K562 (cell line): ENCODE measurements around the gene HHATL. TPM values are rescaled to one million over a fixed set of nuclear protein-coding genes. Genes with fewer than 3 reads are reported as not detected.

Experiments
- ATAC-seq: fragments of 200-7000 bp; cut with Tn5 transposase; 3 replicates; pipeline ENCODE4 v1.9.1; 2020; ENCODE audit warnings: moderate library complexity
- BruUV-seq: library from RNA; stranded (reverse); fragments of 400-500 nt; replicated peaks from 2 replicates; lab custom pipeline; 2021; lab: Mats Ljungman, UMichigan
- CTCF ChIA-PET: fragments of 300-600 bp; formaldehyde crosslinking; extraction: SDS; loops from one replicate; lab custom pipeline; 2021; ENCODE audit warnings: low intra/inter-chr PET ratio; lab: Yijun Ruan, JAX
- POLR2A ChIA-PET: fragments of 300-600, 350-650 bp; sonication (Branson Sonifier 250); formaldehyde crosslinking; extraction: SDS; loops from one replicate; lab custom pipeline; 2021; ENCODE audit warnings: antibody characterized with exemption, inconsistent platforms; lab: Yijun Ruan, JAX
- DNase-seq, 4 experiments: peaks; one replicate each; pipeline versions ENCODE4 v3.0.0 to v3.0.0-alpha.2; 2011 to 2018; ENCODE audit warnings: low spot score in 3 of 4, mixed read lengths in 3 of 4; ENCODE audit errors: extremely low read depth in 1 of 4
- FAIRE-seq: peaks from 2 replicates; lab custom pipeline; 2011; peaks lifted over from hg19 to GRCh38; lab: Jason Lieb, UNC
- H2AFZ ChIP-seq: 2 replicates; pipeline ENCODE4 v1.6.0; 2011; ENCODE audit warnings: low read depth, low read length, control low read depth, inconsistent platforms
- H3K27ac ChIP-seq: fragments of 200-600 bp; 3 replicates; pipeline ENCODE4 v1.8.0; 2011; ENCODE audit warnings: low read depth, mild to moderate bottlenecking, control low read depth, inconsistent platforms, low read length, moderate library complexity, mixed read lengths; ENCODE audit errors: extremely low read depth
- H3K27me3 ChIP-seq, 2 experiments: fragments of 300-600 bp in 1 of 2; 2 replicates in 1 of 2; 3 replicates in 1 of 2; pipeline versions ENCODE4 v1.6.0 to v1.8.0; 2011; ENCODE audit warnings: inconsistent platforms in 2 of 2, low read length in 2 of 2, mild to moderate bottlenecking in 1 of 2, mixed read lengths in 1 of 2, moderate library complexity in 1 of 2; ENCODE audit not compliant: control insufficient read depth in 2 of 2, insufficient read depth in 2 of 2
- H3K36me3 ChIP-seq: fragments of 300-600 bp; 3 replicates; pipeline ENCODE4 v1.8.0; 2011; ENCODE audit warnings: mild to moderate bottlenecking, low read length, inconsistent platforms; ENCODE audit not compliant: control insufficient read depth, insufficient read depth
- H3K4me1 ChIP-seq, 2 experiments: fragments of 200-600 bp in 1 of 2; replicated peaks in 1 of 2; 2 replicates in 1 of 2; 3 replicates in 1 of 2; pipeline versions ENCODE4 v1.5.1 to v1.8.0; 2011; ENCODE audit warnings: inconsistent platforms in 2 of 2, low read length in 2 of 2, mild to moderate bottlenecking in 1 of 2, mixed read lengths in 1 of 2, moderate library complexity in 1 of 2; ENCODE audit not compliant: control insufficient read depth in 2 of 2, insufficient read depth in 2 of 2
- H3K4me2 ChIP-seq: 2 replicates; pipeline ENCODE4 v1.6.1; 2011; ENCODE audit warnings: low read length, control low read depth, inconsistent platforms, mixed read lengths; ENCODE audit not compliant: insufficient read depth
- H3K4me3 ChIP-seq: fragments of 200-600 bp; sonication (generic), shearing (Covaris generic); 2 replicates; pipeline ENCODE4 v1.5.1; 2016; ENCODE audit warnings: control low read depth, inconsistent platforms
- H3K79me2 ChIP-seq: fragments of 200-600 bp; 3 replicates; pipeline ENCODE4 v1.8.0; 2011; ENCODE audit warnings: low read length, inconsistent platforms; ENCODE audit not compliant: control insufficient read depth, insufficient read depth
- H3K9ac ChIP-seq, 2 experiments: 2 replicates each; pipeline versions ENCODE4 v1.6.0 to v1.6.1; 2011; ENCODE audit warnings: low read depth in 2 of 2, low read length in 2 of 2, control low read depth in 1 of 2, inconsistent platforms in 1 of 2, mild to moderate bottlenecking in 1 of 2, mixed read lengths in 1 of 2; ENCODE audit not compliant: insufficient read depth in 1 of 2
- H3K9me1 ChIP-seq: one replicate; pipeline ENCODE4 v1.6.0; 2011; ENCODE audit warnings: inconsistent platforms, mild to moderate bottlenecking, low read length, moderate library complexity; ENCODE audit not compliant: control insufficient read depth, insufficient read depth
- H3K9me3 ChIP-seq: replicated peaks from 2 replicates; pipeline ENCODE4 v1.5.1; 2011; ENCODE audit warnings: low read depth, low read length, inconsistent platforms; ENCODE audit not compliant: control insufficient read depth, insufficient read depth
- H4K20me1 ChIP-seq: replicated peaks from 2 replicates; pipeline ENCODE4 v1.6.1; 2011; ENCODE audit warnings: low read length, inconsistent platforms, mixed read lengths; ENCODE audit not compliant: control insufficient read depth, insufficient read depth
- IRF2 ChIP-seq: sonication (generic); formaldehyde crosslinking; IDR thresholded peaks from 2 replicates; pipeline ENCODE4 v1.8.1; 2022; ENCODE audit warnings: mild to moderate bottlenecking, missing genetic modification reagents
- MYBL2 ChIP-seq, 2 experiments: fragments of 450-650 bp in 1 of 2; sonication (generic) in 1 of 2; formaldehyde crosslinking in 1 of 2; IDR thresholded peaks; 2 replicates each; pipeline versions ENCODE4 v1.6.1 to v1.8.1; 2017 to 2022; ENCODE audit warnings: borderline replicate concordance in 1 of 2, inconsistent platforms in 1 of 2, low read depth in 1 of 2, mild to moderate bottlenecking in 1 of 2, missing genetic modification reagents in 1 of 2, moderate library complexity in 1 of 2
- PHF21A ChIP-seq: fragments of 450-650 bp; IDR thresholded peaks from 2 replicates; pipeline ENCODE4 v1.6.1; 2017; ENCODE audit warnings: low read depth, borderline replicate concordance
- POLR2B ChIP-seq: fragments of 450-650 bp; IDR thresholded peaks from 2 replicates; pipeline ENCODE4 v1.6.1; 2018; ENCODE audit warnings: low read depth; ENCODE audit not compliant: partially characterized antibody
- POLR3A ChIP-seq: IDR thresholded peaks from 2 replicates; pipeline ENCODE4 v1.6.1; 2011; ENCODE audit warnings: borderline replicate concordance, mild to moderate bottlenecking, moderate library complexity; ENCODE audit not compliant: insufficient read length, insufficient read depth; ENCODE audit errors: extremely low read depth
- SP1 ChIP-seq: sonication (generic); formaldehyde crosslinking; IDR thresholded peaks from 2 replicates; pipeline ENCODE4 v1.8.1; 2022; ENCODE audit warnings: mild to moderate bottlenecking, missing genetic modification reagents
- STAT5A ChIP-seq: IDR thresholded peaks from 2 replicates; pipeline ENCODE4 v1.6.1; 2012; ENCODE audit warnings: low read length, inconsistent platforms, borderline replicate concordance
- TAF7 ChIP-seq: fragments of 450-650 bp; IDR thresholded peaks from 2 replicates; pipeline ENCODE4 v1.6.1; 2016; ENCODE audit warnings: missing genetic modification characterization, missing compliant biosample characterization
- TFAM ChIP-seq: fragments of 250-450 bp; sonication (Bioruptor Pico); conservative IDR thresholded peaks from 2 replicates; pipeline ENCODE4 v1.5.0; 2021; ENCODE audit warnings: mild to moderate bottlenecking, moderate library complexity
- YY1 ChIP-seq, 3 experiments: IDR thresholded peaks; 2 replicates each; pipeline ENCODE4 v1.6.1; 2011; ENCODE audit warnings: low read length in 2 of 3, mild to moderate bottlenecking in 2 of 3, moderate library complexity in 2 of 3, borderline replicate concordance in 1 of 3, control low read depth in 1 of 3, low read depth in 1 of 3; ENCODE audit not compliant: insufficient read depth in 3 of 3, insufficient replicate concordance in 2 of 3, control insufficient read depth in 1 of 3, insufficient read length in 1 of 3; ENCODE audit errors: extremely low read depth in 1 of 3
- ZBTB34 ChIP-seq: fragments of 250-450 bp; sonication (Bioruptor Pico); IDR thresholded peaks from 2 replicates; pipeline ENCODE4 v1.8.0; 2021; ENCODE audit warnings: mild to moderate bottlenecking, moderate library complexity
- ZNF316 ChIP-seq: fragments of 450-650 bp; IDR thresholded peaks from 2 replicates; pipeline ENCODE4 v1.6.1; 2016
- ZNF384 ChIP-seq: IDR thresholded peaks from 2 replicates; pipeline ENCODE4 v1.6.1; 2012; ENCODE audit warnings: low read depth, low read length, improper control_type of control experiment
- ZNF79 ChIP-seq: fragments of 250-450 bp; sonication (Bioruptor Pico); IDR thresholded peaks from 2 replicates; pipeline ENCODE4 v1.4.0; 2020; ENCODE audit warnings: low read depth, mild to moderate bottlenecking, moderate library complexity
- WGBS: fragments of 100-300 bp; shearing (Covaris generic); methylation state at CpG from one replicate; pipeline ENCODE4 v1.1.6; 2016; ENCODE audit warnings: low coverage, mixed read lengths; ENCODE audit not compliant: insufficient coverage; ENCODE audit errors: missing lambda C conversion rate; 5-methylcytosine and 5-hydroxymethylcytosine counted together
- in situ Hi-C: fragments of 300-500 bp; cut with MboI; formaldehyde crosslinking; loops from 4 replicates; pipeline ENCODE4 v1.15.0; 2018; ENCODE audit warnings: inconsistent platforms, mixed read lengths
- intact Hi-C: fragments of 100-400 bp; cut with micrococcal nuclease; formaldehyde crosslinking; loops from 2 replicates; pipeline ENCODE4 v1.14.2; 2022
- polyA plus RNA-seq, 8 experiments: library from polyadenylated mRNA; depleted of rRNA in 4 of 8; stranded (reverse) in 5 of 8; unstranded in 3 of 8; fragments of >200 nt; fragmentation: Nextera tagmentation in 2 of 8; fragmentation: Illumina TruSeq in 1 of 8; extraction: Ambion mirVana in 2 of 8; extraction: Trizol in 1 of 8; gene quantifications; 2 replicates each; pipeline versions ENCODE4 v1.2.1 to v1.2.3, GENCODE V29; 2011 to 2014; ENCODE audit warnings: inconsistent platforms in 1 of 8, missing spikeins in 1 of 8
- total RNA-seq, 7 experiments: library from RNA; depleted of rRNA in 6 of 7; stranded (reverse); fragments of >200 nt in 6 of 7; fragmentation: Illumina TruSeq in 2 of 7; extraction: Trizol in 2 of 7; gene quantifications; 2 replicates each; pipeline versions ENCODE4 v1.2.1 to v1.2.3, GENCODE V29; 2011 to 2021; ENCODE audit warnings: low replicate concordance in 1 of 7
- TF ChIP-seq, protein P1 (sequence below): fragments of 450-650 bp; IDR thresholded peaks from 2 replicates; pipeline ENCODE4 v1.6.1; 2018; ENCODE audit not compliant: partially characterized antibody

The HHATL gene
- total and polyA plus RNA-seq, 9 of the 15 experiments (the other 6 are each of a cell fraction or from before 2014, with no cell fraction given): not detected

DNA sequence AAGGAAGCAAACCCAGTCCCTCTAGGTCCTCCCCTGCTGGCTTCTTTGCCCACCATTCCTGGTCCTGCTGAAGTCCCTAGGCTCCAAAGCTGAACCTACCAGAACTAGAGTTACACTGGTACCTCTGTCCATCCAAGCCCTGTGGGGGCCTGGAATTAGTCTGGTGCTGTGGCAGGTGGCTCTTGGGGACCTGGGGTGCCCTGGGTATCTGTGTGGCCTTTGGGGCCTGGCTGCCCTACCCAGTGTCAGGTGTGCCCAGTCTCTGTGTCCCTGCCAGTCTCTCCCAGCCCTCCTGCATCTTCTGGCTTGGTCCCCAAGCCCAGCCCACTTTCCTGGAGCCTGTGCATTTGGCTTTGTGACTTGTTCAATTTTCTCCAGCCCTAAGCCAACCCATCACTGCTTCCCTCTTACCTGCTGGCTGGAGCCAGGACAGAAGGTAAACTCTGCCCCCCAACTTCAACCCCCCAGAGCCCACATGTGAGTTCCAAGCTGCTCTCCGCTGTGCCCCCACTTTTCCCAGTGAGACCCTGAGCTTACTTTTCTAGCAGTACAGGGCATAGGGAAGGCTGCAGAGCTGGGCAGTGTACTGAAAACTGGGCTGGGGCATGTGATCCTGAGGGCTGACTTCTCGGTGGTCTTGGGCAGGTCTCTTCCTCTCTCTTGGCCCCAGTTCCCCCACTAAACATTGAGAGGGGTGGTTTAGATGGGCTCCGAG lies 28.3 kb upstream of the HHATL start:
- H3K9ac ChIP-seq: no peak overlapping the region
- no peaks in the 10 kb centered on the region for H4K20me1 ChIP-seq
- H3K36me3 ChIP-seq: no peaks in the 10 kb centered on the region
- ChIA-PET CTCF (no interaction called here), POLR2A (interaction anchor here (0.7 to 1.3 kb wide), 2 partner anchors 11 to 43 kb away, joined by 3 to 5 read pairs; no protein-coding TSS in a partner anchor)
- H2AFZ ChIP-seq: no peak overlapping the region
- H3K79me2 ChIP-seq: no peaks in the 10 kb centered on the region
- ATAC-seq (no peak), FAIRE-seq (no peak), DNase-seq (no peak)
- H3K9me3 ChIP-seq: 0 out of 2 replicates have a peak, but pooled peaks cover 2% of the 10 kb centered on the region
- intact Hi-C loops: no loop called here
- no peaks in the 10 kb centered on the region for H3K9me1 ChIP-seq
- peaks cover 21 to 28% of the 10 kb centered on the region in 2 experiments; a peak in 4 of 5 replicates for H3K27me3 ChIP-seq
- in situ Hi-C loops: no loop called here
- WGBS: 7% methylated on average over 3 of the region's 3 CpGs
- no TSS peak for BruUV-seq
- H3K27ac ChIP-seq: no peak overlapping the region
- no peak overlapping the region for H3K4me3 ChIP-seq
- H3K4me1 ChIP-seq: no peaks in the 10 kb centered on the region
- no peak overlapping the region for H3K4me2 ChIP-seq
- TF ChIP-seq, protein P1, sequence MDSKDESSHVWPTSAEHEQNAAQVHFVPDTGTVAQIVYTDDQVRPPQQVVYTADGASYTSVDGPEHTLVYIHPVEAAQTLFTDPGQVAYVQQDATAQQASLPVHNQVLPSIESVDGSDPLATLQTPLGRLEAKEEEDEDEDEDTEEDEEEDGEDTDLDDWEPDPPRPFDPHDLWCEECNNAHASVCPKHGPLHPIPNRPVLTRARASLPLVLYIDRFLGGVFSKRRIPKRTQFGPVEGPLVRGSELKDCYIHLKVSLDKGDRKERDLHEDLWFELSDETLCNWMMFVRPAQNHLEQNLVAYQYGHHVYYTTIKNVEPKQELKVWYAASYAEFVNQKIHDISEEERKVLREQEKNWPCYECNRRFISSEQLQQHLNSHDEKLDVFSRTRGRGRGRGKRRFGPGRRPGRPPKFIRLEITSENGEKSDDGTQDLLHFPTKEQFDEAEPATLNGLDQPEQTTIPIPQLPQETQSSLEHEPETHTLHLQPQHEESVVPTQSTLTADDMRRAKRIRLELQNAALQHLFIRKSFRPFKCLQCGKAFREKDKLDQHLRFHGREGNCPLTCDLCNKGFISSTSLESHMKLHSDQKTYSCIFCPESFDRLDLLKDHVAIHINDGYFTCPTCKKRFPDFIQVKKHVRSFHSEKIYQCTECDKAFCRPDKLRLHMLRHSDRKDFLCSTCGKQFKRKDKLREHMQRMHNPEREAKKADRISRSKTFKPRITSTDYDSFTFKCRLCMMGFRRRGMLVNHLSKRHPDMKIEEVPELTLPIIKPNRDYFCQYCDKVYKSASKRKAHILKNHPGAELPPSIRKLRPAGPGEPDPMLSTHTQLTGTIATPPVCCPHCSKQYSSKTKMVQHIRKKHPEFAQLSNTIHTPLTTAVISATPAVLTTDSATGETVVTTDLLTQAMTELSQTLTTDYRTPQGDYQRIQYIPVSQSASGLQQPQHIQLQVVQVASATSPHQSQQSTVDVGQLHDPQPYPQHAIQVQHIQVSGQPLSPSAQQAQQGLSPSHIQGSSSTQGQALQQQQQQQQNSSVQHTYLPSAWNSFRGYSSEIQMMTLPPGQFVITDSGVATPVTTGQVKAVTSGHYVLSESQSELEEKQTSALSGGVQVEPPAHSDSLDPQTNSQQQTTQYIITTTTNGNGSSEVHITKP: no peak
- no peak for TF ChIP-seq POLR3A
- TF ChIP-seq STAT5A: no peak
- no peak for TF ChIP-seq ZNF384
- no peak for TF ChIP-seq ZBTB34 (CRISPR knock-in tag)
- no peak for TF ChIP-seq SP1 (CRISPR knock-in tag)
- TF ChIP-seq IRF2: no peak
- no peak for TF ChIP-seq TFAM (CRISPR knock-in tag)
- TF ChIP-seq TAF7 (tag): no peak
- TF ChIP-seq ZNF79 (CRISPR knock-in tag): no peak
- TF ChIP-seq MYBL2 (IDR thresholded peaks at IDR 0.05; ENCODE audit: low read depth): no peak
- TF ChIP-seq MYBL2 (CRISPR knock-in tag; IDR thresholded peaks at IDR 0.05; ENCODE audit: borderline replicate concordance): no peak
- TF ChIP-seq POLR2B: no peak
- TF ChIP-seq ZNF316: no peak
- TF ChIP-seq PHF21A: no peak
- no peak for TF ChIP-seq YY1 (IDR thresholded peaks at IDR 0.05; ENCODE audit: borderline replicate concordance in 1 of 3, control insufficient read depth in 1 of 3, extremely low read depth in 1 of 3, insufficient read depth in 3 of 3, insufficient read length in 1 of 3, insufficient replicate concordance in 2 of 3, low read depth in 1 of 3, low read length in 2 of 3)
